GM21423 (cell line): Measurements from ENCODE around the gene GPATCH3.
"Not testable (repeated sequence)": the region's sequence is repeated elsewhere in the genome, so short reads cannot be mapped to it uniquely, and the experiment has no call there.

Experiments
- ATAC-seq: cut with Tn5 transposase; IDR thresholded peaks from one replicate; pipeline ENCODE4 v1.9.1; 2021; ENCODE audit warnings: mild to moderate bottlenecking, moderate library complexity; ENCODE audit not compliant: unreplicated experiment

The GPATCH3 gene

GRCh38 chr1:26900001-26900814 lies at the start of gene GPATCH3:
Gene GPATCH3, minus strand, starts transcription at chr1:26900467. Its CDS starts 25 bp downstream, at chr1:26900442.
- peak; percentile 89 for ATAC-seq

- ATAC-seq = no peak
Measured at GRCh38 chr1:26949926-26950319, 49.7 kb upstream of the GPATCH3 start.

- ATAC-seq = no peak
Measured at GRCh38 chr1:26949266-26949925, 49.1 kb upstream of the GPATCH3 start.

- ATAC-seq = not testable (repeated sequence)
Measured at GRCh38 chr1:26948725-26949057, 48.4 kb upstream of the GPATCH3 start.

- ATAC-seq = no peak
Measured at GRCh38 chr1:26946270-26946669, 46.0 kb upstream of the GPATCH3 start.

GRCh38 chr1:26945728-26946127 lies 45.5 kb upstream of the GPATCH3 start:
- no peak for ATAC-seq

GRCh38 chr1:26945138-26945537 lies 44.9 kb upstream of the GPATCH3 start:
- ATAC-seq = no peak

- ATAC-seq = no peak
Measured at GRCh38 chr1:26942656-26943055, 42.4 kb upstream of the GPATCH3 start.

GRCh38 chr1:26941311-26941710 lies 41.0 kb upstream of the GPATCH3 start:
- ATAC-seq = no peak

- ATAC-seq = no peak
Measured at GRCh38 chr1:26938659-26939025, 38.4 kb upstream of the GPATCH3 start.

- ATAC-seq = no peak
Measured at GRCh38 chr1:26938004-26938658, 37.9 kb upstream of the GPATCH3 start.

GRCh38 chr1:26936823-26937222 lies 36.6 kb upstream of the GPATCH3 start:
- no peak for ATAC-seq

GRCh38 chr1:26932531-26932930 lies 32.3 kb upstream of the GPATCH3 start:
- ATAC-seq = no peak

- no peak for ATAC-seq
Measured at GRCh38 chr1:26923711-26924110, 23.4 kb upstream of the GPATCH3 start.

- ATAC-seq = no peak
Measured at GRCh38 chr1:26922901-26923300, 22.6 kb upstream of the GPATCH3 start.

GRCh38 chr1:26922431-26922729 lies 22.1 kb upstream of the GPATCH3 start:
- no peak for ATAC-seq

GRCh38 chr1:26921540-26922430 lies 21.5 kb upstream of the GPATCH3 start, which contains the start of gene NUDC:
Gene NUDC, plus strand, starts transcription at chr1:26921743. Its CDS starts 106 bp downstream, at chr1:26921849.
- peak; percentile 96 for ATAC-seq

GRCh38 chr1:26921126-26921539 lies 20.9 kb upstream of the GPATCH3 start:
- no peak for ATAC-seq

- ATAC-seq = no peak
Measured at GRCh38 chr1:26915204-26915842, 15.1 kb upstream of the GPATCH3 start.

- ATAC-seq = no peak
Measured at GRCh38 chr1:26913754-26914619, 13.7 kb upstream of the GPATCH3 start, which contains the start of gene NR0B2. Gene NR0B2, minus strand, starts transcription at chr1:26913975. Its CDS starts 35 bp downstream, at chr1:26913940.
